DND-41 (cell line): ENCODE data around the gene KRT84.

Experiments used
- ATAC-seq: fragments of 200-7000 bp; cut with Tn5 transposase; 3 replicates; pipeline ENCODE4 v1.9.1; 2021; ENCODE audit warnings: low read depth; ENCODE audit not compliant: insufficient read depth
- DNase-seq: peaks from one replicate; pipeline ENCODE4 v3.0.0-alpha.2; 2020
- H2AFZ ChIP-seq: 2 replicates; pipeline ENCODE4 v1.6.0; 2012; ENCODE audit warnings: low read depth, low read length
- H3K27ac ChIP-seq: 2 replicates; pipeline ENCODE4 v1.5.1; 2012; ENCODE audit warnings: low read length, inconsistent platforms
- H3K27me3 ChIP-seq: fragments of 200-600 bp; sonication (generic); 2 replicates; pipeline ENCODE4 v1.6.0; 2012; ENCODE audit warnings: low read length, mild to moderate bottlenecking, inconsistent platforms; ENCODE audit not compliant: insufficient read depth, poor library complexity
- H3K36me3 ChIP-seq: 2 replicates; pipeline ENCODE4 v1.5.1; 2012; ENCODE audit warnings: low read length, inconsistent platforms; ENCODE audit not compliant: insufficient read depth
- H3K4me1 ChIP-seq: 2 replicates; pipeline ENCODE4 v1.5.1; 2012; ENCODE audit warnings: mild to moderate bottlenecking, low read length; ENCODE audit not compliant: insufficient read depth
- H3K4me2 ChIP-seq: 2 replicates; pipeline ENCODE4 v1.6.0; 2012; ENCODE audit warnings: mild to moderate bottlenecking, moderate library complexity, low read length, inconsistent platforms; ENCODE audit not compliant: insufficient read depth
- H3K4me3 ChIP-seq, 2 experiments: fragments of 200-600 bp in 1 of 2; shearing (Covaris generic) in 1 of 2; 2 replicates each; pipeline ENCODE4 v1.5.1; 2012 to 2016; ENCODE audit warnings: inconsistent platforms in 2 of 2, low read length in 2 of 2, mild to moderate bottlenecking in 2 of 2, low read depth in 1 of 2, moderate library complexity in 1 of 2
- H3K79me2 ChIP-seq: 2 replicates; pipeline ENCODE4 v1.6.0; 2012; ENCODE audit warnings: low read length, inconsistent platforms; ENCODE audit not compliant: insufficient read depth
- H3K9ac ChIP-seq: 2 replicates; pipeline ENCODE4 v1.6.0; 2012; ENCODE audit warnings: low read depth, mild to moderate bottlenecking, inconsistent platforms, low read length, moderate library complexity
- H3K9me3 ChIP-seq: 2 replicates; pipeline ENCODE4 v1.5.1; 2012; ENCODE audit warnings: low read length, moderate library complexity, mild to moderate bottlenecking, inconsistent platforms; ENCODE audit not compliant: insufficient read depth, severe bottlenecking
- H4K20me1 ChIP-seq: 2 replicates; pipeline ENCODE4 v1.6.0; 2012; ENCODE audit warnings: low read length; ENCODE audit not compliant: insufficient read depth
- CTCF ChIP-seq: IDR thresholded peaks from 2 replicates; pipeline ENCODE4 v1.5.1; 2012; ENCODE audit warnings: borderline replicate concordance, low read length, moderate library complexity, mild to moderate bottlenecking; ENCODE audit not compliant: poor library complexity, severe bottlenecking; ENCODE audit errors: extremely low read depth
- EZH2 ChIP-seq: IDR thresholded peaks from 3 replicates; pipeline ENCODE4 v1.6.1; 2012; ENCODE audit warnings: borderline replicate concordance, low read depth, mild to moderate bottlenecking, moderate library complexity, low read length, inconsistent platforms; ENCODE audit not compliant: severe bottlenecking

Gene KRT84

GRCh38 chr12:52398176-52398575 lies 12.7 kb upstream of the KRT84 start:
- no peak overlapping the region for H3K9ac ChIP-seq
- H3K79me2 ChIP-seq, result no peaks in the 10 kb centered on the region
- H3K4me2 ChIP-seq, result no peak overlapping the region
- H3K4me3 ChIP-seq, result no peak overlapping the region
- no peaks in the 10 kb centered on the region for H3K4me1 ChIP-seq
- H3K36me3 ChIP-seq, result no peaks in the 10 kb centered on the region
- H3K27ac ChIP-seq, result no peak overlapping the region
- no peaks in the 10 kb centered on the region for H3K27me3 ChIP-seq
- H3K9me3 ChIP-seq, result no peaks in the 10 kb centered on the region
- ATAC-seq, result no peak
- no peak overlapping the region for H2AFZ ChIP-seq
- no peak for DNase-seq
- no peaks in the 10 kb centered on the region for H4K20me1 ChIP-seq
- TF ChIP-seq EZH2, result no peak

GRCh38 chr12:52396656-52397055 lies 11.2 kb upstream of the KRT84 start:
- H3K4me3 ChIP-seq, result no peak overlapping the region
- H4K20me1 ChIP-seq, result no peaks in the 10 kb centered on the region
- no peak for DNase-seq
- no peaks in the 10 kb centered on the region for H3K36me3 ChIP-seq
- no peaks in the 10 kb centered on the region for H3K79me2 ChIP-seq
- ATAC-seq, result no peak
- no peak overlapping the region for H3K27ac ChIP-seq
- H3K4me2 ChIP-seq, result no peak overlapping the region
- no peaks in the 10 kb centered on the region for H3K4me1 ChIP-seq
- H3K27me3 ChIP-seq, result peaks cover 4% of the 10 kb centered on the region
- H3K9ac ChIP-seq, result no peak overlapping the region
- no peak overlapping the region for H2AFZ ChIP-seq
- no peaks in the 10 kb centered on the region for H3K9me3 ChIP-seq
- TF ChIP-seq CTCF, result no peak
- TF ChIP-seq EZH2, result no peak

GRCh38 chr12:52395761-52396434 lies 10.4 kb upstream of the KRT84 start:
- H3K9me3 ChIP-seq, result no peaks in the 10 kb centered on the region
- no peak for ATAC-seq
- peaks cover 4% of the 10 kb centered on the region for H3K27me3 ChIP-seq
- H2AFZ ChIP-seq, result no peak overlapping the region
- H4K20me1 ChIP-seq, result no peaks in the 10 kb centered on the region
- no peak for DNase-seq
- H3K4me2 ChIP-seq, result no peak overlapping the region
- no peaks in the 10 kb centered on the region for H3K4me1 ChIP-seq
- no peak overlapping the region for H3K27ac ChIP-seq
- no peaks in the 10 kb centered on the region for H3K79me2 ChIP-seq
- H3K9ac ChIP-seq, result no peak overlapping the region
- no peaks in the 10 kb centered on the region for H3K36me3 ChIP-seq
- no peak for TF ChIP-seq EZH2
- no peak overlapping the region for H3K4me3 ChIP-seq

- Histone ChIP-seq H3K9ac (no peak overlapping the region), H3K79me2 (no peaks in the 10 kb centered on the region), H3K27ac (no peak overlapping the region)
Measured at GRCh38 chr12:52394836-52395405, 9.5 kb upstream of the KRT84 start.

More at GRCh38 chr12:52394836-52395405, 9.5 kb upstream of the KRT84 start:
- DNase-seq, result no peak
- TF ChIP-seq EZH2 (no peak), CTCF (no peak)
- H4K20me1 ChIP-seq, result peaks cover under 1% of the 10 kb centered on the region; the same call in 1 of the 2 replicates
- H3K36me3 ChIP-seq, result no peaks in the 10 kb centered on the region
- H3K27me3 ChIP-seq, result peaks cover 5% of the 10 kb centered on the region
- H3K4me3 ChIP-seq, result no peak overlapping the region
- H3K4me2 ChIP-seq, result no peak overlapping the region
- ATAC-seq, result no peak
- no peaks in the 10 kb centered on the region for H3K9me3 ChIP-seq
- H2AFZ ChIP-seq, result no peak overlapping the region
- no peaks in the 10 kb centered on the region for H3K4me1 ChIP-seq
